Activated CD8-positive, alpha-beta memory T cell treated with anti-CD3 and anti-CD28 coated beads, Interleukin-2, amount 50 U/mL, for 24 hours (primary cell): ENCODE results near the gene TRPC4AP.
"Not testable (repeated sequence)": the region's sequence is repeated elsewhere in the genome, so short reads cannot be mapped to it uniquely, and the experiment has no call there.

Source experiments
- DNase-seq: peaks from one replicate; pipeline ENCODE4 v3.0.0-alpha.2; 2020; ENCODE audit errors: extremely low read depth

TRPC4AP gene

GRCh38 chr20:35104685-35105295, 12.2 kb upstream of the TRPC4AP start:
- DNase-seq = no peak

- no peak for DNase-seq
Observed at GRCh38 chr20:35101620-35102019, 9.0 kb upstream of the TRPC4AP start.

GRCh38 chr20:35093267-35093884, 769 bp upstream of the TRPC4AP start:
- DNase-seq = no peak

GRCh38 chr20:35091816-35092523, 637 bp downstream of the TRPC4AP start:
- DNase-seq = no peak

- DNase-seq = no peak
Observed at GRCh38 chr20:35088231-35089145, 4.1 kb downstream of the TRPC4AP start.

GRCh38 chr20:35087791-35088190, 4.8 kb downstream of the TRPC4AP start:
- no peak for DNase-seq

- DNase-seq = no peak
Observed at GRCh38 chr20:35087355-35087754, 5.3 kb downstream of the TRPC4AP start.

GRCh38 chr20:35085477-35086225, 7.0 kb downstream of the TRPC4AP start:
- no peak for DNase-seq

GRCh38 chr20:35084998-35085397, 7.6 kb downstream of the TRPC4AP start:
- DNase-seq = no peak

- DNase-seq = not testable (repeated sequence)
Observed at GRCh38 chr20:35080348-35080642, 12.3 kb downstream of the TRPC4AP start.

GRCh38 chr20:35079472-35080347, 12.9 kb downstream of the TRPC4AP start:
- DNase-seq = no peak

- DNase-seq = no peak
Observed at GRCh38 chr20:35077872-35078271, 14.7 kb downstream of the TRPC4AP start.

GRCh38 chr20:35077341-35077740, 15.3 kb downstream of the TRPC4AP start:
- no peak for DNase-seq

GRCh38 chr20:35071436-35072153, 21.0 kb downstream of the TRPC4AP start:
- DNase-seq = not testable (repeated sequence)

- DNase-seq = no peak
Observed at GRCh38 chr20:35066194-35066593, 26.4 kb downstream of the TRPC4AP start.

GRCh38 chr20:35065181-35065580, 27.4 kb downstream of the TRPC4AP start:
- no peak for DNase-seq

- DNase-seq = no peak
Observed at GRCh38 chr20:35063168-35063567, 29.4 kb downstream of the TRPC4AP start.

- DNase-seq = no peak
Observed at GRCh38 chr20:35062478-35062877, 30.1 kb downstream of the TRPC4AP start.

- DNase-seq = no peak
Observed at GRCh38 chr20:35060168-35060567, 32.4 kb downstream of the TRPC4AP start.

- no peak for DNase-seq
Observed at GRCh38 chr20:35059612-35060011, 33.0 kb downstream of the TRPC4AP start.
